ENCODE measurements around the gene STARD5.

STARD5 gene

DNA sequence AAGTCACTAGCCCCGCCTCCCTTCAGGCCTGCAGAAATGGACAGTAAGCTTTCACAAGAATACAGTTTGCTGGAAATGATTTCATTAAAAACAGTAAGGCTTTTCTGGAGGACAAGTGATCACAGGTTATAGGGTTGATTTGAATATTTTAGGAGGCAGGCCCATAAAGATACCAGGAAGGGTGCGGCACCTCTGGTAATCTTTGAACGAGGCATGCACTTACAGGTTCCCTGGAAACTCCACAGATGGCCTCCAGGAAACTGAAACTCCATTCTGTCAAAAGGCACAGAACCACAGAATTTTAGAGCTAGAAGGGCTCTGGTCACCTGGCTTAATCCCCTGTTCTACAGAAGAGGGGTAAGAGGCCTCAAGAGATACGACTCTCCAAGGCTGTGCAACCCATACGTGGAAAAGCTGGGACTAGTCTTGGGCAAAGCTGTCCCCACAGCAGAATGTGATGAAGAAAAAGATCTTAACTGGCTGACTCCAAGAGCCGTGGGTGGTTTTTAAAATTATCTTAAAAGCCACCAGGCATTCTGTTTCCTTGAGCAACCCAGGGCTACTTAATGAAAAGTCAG is 1.2 kb downstream of the STARD5 start:
- peaks cover 25% of the 10 kb centered on the region for H3K4me1 Mint-ChIP-seq
- no peak overlapping the region for H3K27ac Mint-ChIP-seq
- H3K36me3 Mint-ChIP-seq (ENCODE audit: low read depth), result no peaks in the 10 kb centered on the region
- H3K27me3 Mint-ChIP-seq (ENCODE audit: low read depth, poor library complexity), result peaks cover 34% of the 10 kb centered on the region
- H3K4me3 Mint-ChIP-seq, result peak overlapping the region; percentile 70
- DNase-seq, result no peak
- H3K9me3 Mint-ChIP-seq, result no peaks in the 10 kb centered on the region
- TF ChIP-seq CTCF (IDR thresholded peaks at IDR 0.05), result no peak

DNA sequence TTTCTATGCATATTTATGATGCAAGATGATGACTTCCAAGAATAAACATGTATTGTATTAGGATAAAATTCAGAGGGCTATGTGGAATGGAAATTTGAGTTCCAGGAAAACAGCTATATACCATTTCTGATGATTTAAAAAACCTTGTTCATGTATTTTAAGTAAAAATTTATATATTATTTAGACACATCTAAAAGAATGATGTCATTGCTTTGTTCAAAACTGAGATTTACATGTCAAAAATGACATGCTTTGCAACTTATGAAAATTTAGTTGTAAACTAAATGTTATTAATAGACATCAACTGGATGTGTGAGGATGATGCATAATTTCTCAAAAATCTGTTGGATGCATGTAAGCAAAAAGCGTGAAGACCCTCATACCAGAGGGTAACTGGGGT is 2.3 kb downstream of the STARD5 start:
- Mint-ChIP-seq H3K36me3 (ENCODE audit: low read depth) (no peaks in the 10 kb centered on the region), H3K27me3 (ENCODE audit: low read depth, poor library complexity) (peaks cover 32% of the 10 kb centered on the region), H3K9me3 (no peaks in the 10 kb centered on the region), H3K27ac (no peak overlapping the region), H3K4me1 (peaks cover 25% of the 10 kb centered on the region), H3K4me3 (no peak overlapping the region)
- no peak for TF ChIP-seq CTCF (IDR thresholded peaks at IDR 0.05)
- no peak for DNase-seq

DNA sequence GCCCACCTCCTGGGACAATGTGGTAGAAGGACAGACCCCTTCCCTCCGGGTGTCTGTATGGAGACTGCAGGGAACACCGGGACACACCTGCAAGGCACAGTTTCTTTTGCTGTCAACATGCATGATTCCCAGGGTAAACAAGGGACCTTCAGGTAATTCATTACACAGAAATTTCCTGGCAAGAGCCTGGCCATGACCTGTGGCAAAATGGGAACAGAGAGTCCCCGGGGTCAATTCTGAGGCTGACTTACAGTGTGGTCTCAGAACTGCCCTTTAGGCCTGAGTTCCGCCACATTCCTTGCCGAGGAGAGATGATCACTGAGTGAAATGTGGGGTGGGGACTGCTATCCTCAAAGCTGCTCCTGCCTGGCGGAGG is 6.3 kb downstream of the STARD5 start:
- no peak for TF ChIP-seq CTCF (IDR thresholded peaks at IDR 0.05)
- Mint-ChIP-seq H3K4me1 (peaks cover 5% of the 10 kb centered on the region), H3K27me3 (ENCODE audit: low read depth, poor library complexity) (peaks cover 11% of the 10 kb centered on the region), H3K9me3 (no peaks in the 10 kb centered on the region), H3K4me3 (no peak overlapping the region), H3K27ac (no peak overlapping the region), H3K36me3 (ENCODE audit: low read depth) (no peaks in the 10 kb centered on the region)
- no peak for DNase-seq

- no peaks in the 10 kb centered on the region for H3K9me3 Mint-ChIP-seq
- H3K4me1 Mint-ChIP-seq, result no peaks in the 10 kb centered on the region
- H3K27ac Mint-ChIP-seq, result no peak overlapping the region
- H3K36me3 Mint-ChIP-seq (ENCODE audit: low read depth), result no peaks in the 10 kb centered on the region
- peaks cover 3% of the 10 kb centered on the region for H3K27me3 Mint-ChIP-seq (ENCODE audit: low read depth, poor library complexity)
- H3K4me3 Mint-ChIP-seq, result no peak overlapping the region
- TF ChIP-seq CTCF (IDR thresholded peaks at IDR 0.05), result no peak
- no peak for DNase-seq
These were observed 7.7 kb downstream of the STARD5 start for GRCh38 chr15:81316267-81316666.

GRCh38 chr15:81315452-81316175 is 8.3 kb downstream of the STARD5 start:
- Mint-ChIP-seq H3K27me3 (ENCODE audit: low read depth, poor library complexity) (peaks cover 3% of the 10 kb centered on the region), H3K27ac (peak overlapping the region; percentile 28), H3K4me1 (no peaks in the 10 kb centered on the region), H3K4me3 (no peak overlapping the region), H3K36me3 (ENCODE audit: low read depth) (no peaks in the 10 kb centered on the region), H3K9me3 (no peaks in the 10 kb centered on the region)
- TF ChIP-seq CTCF (IDR thresholded peaks at IDR 0.05), result no peak
- no peak for DNase-seq

- no peak overlapping the region for H3K27ac Mint-ChIP-seq
- H3K4me3 Mint-ChIP-seq, result no peak overlapping the region
- H3K27me3 Mint-ChIP-seq (ENCODE audit: low read depth, poor library complexity), result peaks cover 3% of the 10 kb centered on the region
- no peaks in the 10 kb centered on the region for H3K36me3 Mint-ChIP-seq (ENCODE audit: low read depth)
- DNase-seq, result no peak
- TF ChIP-seq CTCF (IDR thresholded peaks at IDR 0.05), result no peak
- H3K9me3 Mint-ChIP-seq, result no peaks in the 10 kb centered on the region
- no peaks in the 10 kb centered on the region for H3K4me1 Mint-ChIP-seq
These were observed 9.6 kb downstream of the STARD5 start for GRCh38 chr15:81314378-81314777.

Measured in nephron progenitor cell (in vitro differentiated cells).